DND-41 (cell line): ENCODE data around the gene MED12L.
A peak's percentile ranks its signal among the peaks of the same experiment; 100 is the strongest.

Experiments used
- ATAC-seq: fragments of 200-7000 bp; cut with Tn5 transposase; 3 replicates; pipeline ENCODE4 v1.9.1; 2021; ENCODE audit warnings: low read depth; ENCODE audit not compliant: insufficient read depth
- DNase-seq: peaks from one replicate; pipeline ENCODE4 v3.0.0-alpha.2; 2020
- H2AFZ ChIP-seq: 2 replicates; pipeline ENCODE4 v1.6.0; 2012; ENCODE audit warnings: low read depth, low read length
- H3K27ac ChIP-seq: 2 replicates; pipeline ENCODE4 v1.5.1; 2012; ENCODE audit warnings: low read length, inconsistent platforms
- H3K27me3 ChIP-seq: fragments of 200-600 bp; sonication (generic); 2 replicates; pipeline ENCODE4 v1.6.0; 2012; ENCODE audit warnings: low read length, mild to moderate bottlenecking, inconsistent platforms; ENCODE audit not compliant: insufficient read depth, poor library complexity
- H3K36me3 ChIP-seq: 2 replicates; pipeline ENCODE4 v1.5.1; 2012; ENCODE audit warnings: low read length, inconsistent platforms; ENCODE audit not compliant: insufficient read depth
- H3K4me1 ChIP-seq: 2 replicates; pipeline ENCODE4 v1.5.1; 2012; ENCODE audit warnings: mild to moderate bottlenecking, low read length; ENCODE audit not compliant: insufficient read depth
- H3K4me2 ChIP-seq: 2 replicates; pipeline ENCODE4 v1.6.0; 2012; ENCODE audit warnings: mild to moderate bottlenecking, moderate library complexity, low read length, inconsistent platforms; ENCODE audit not compliant: insufficient read depth
- H3K4me3 ChIP-seq, 2 experiments: fragments of 200-600 bp in 1 of 2; shearing (Covaris generic) in 1 of 2; 2 replicates each; pipeline ENCODE4 v1.5.1; 2012 to 2016; ENCODE audit warnings: inconsistent platforms in 2 of 2, low read length in 2 of 2, mild to moderate bottlenecking in 2 of 2, low read depth in 1 of 2, moderate library complexity in 1 of 2
- H3K79me2 ChIP-seq: 2 replicates; pipeline ENCODE4 v1.6.0; 2012; ENCODE audit warnings: low read length, inconsistent platforms; ENCODE audit not compliant: insufficient read depth
- H3K9ac ChIP-seq: 2 replicates; pipeline ENCODE4 v1.6.0; 2012; ENCODE audit warnings: low read depth, mild to moderate bottlenecking, inconsistent platforms, low read length, moderate library complexity
- H3K9me3 ChIP-seq: 2 replicates; pipeline ENCODE4 v1.5.1; 2012; ENCODE audit warnings: low read length, moderate library complexity, mild to moderate bottlenecking, inconsistent platforms; ENCODE audit not compliant: insufficient read depth, severe bottlenecking
- H4K20me1 ChIP-seq: 2 replicates; pipeline ENCODE4 v1.6.0; 2012; ENCODE audit warnings: low read length; ENCODE audit not compliant: insufficient read depth
- CTCF ChIP-seq: IDR thresholded peaks from 2 replicates; pipeline ENCODE4 v1.5.1; 2012; ENCODE audit warnings: borderline replicate concordance, low read length, moderate library complexity, mild to moderate bottlenecking; ENCODE audit not compliant: poor library complexity, severe bottlenecking; ENCODE audit errors: extremely low read depth
- EZH2 ChIP-seq: IDR thresholded peaks from 3 replicates; pipeline ENCODE4 v1.6.1; 2012; ENCODE audit warnings: borderline replicate concordance, low read depth, mild to moderate bottlenecking, moderate library complexity, low read length, inconsistent platforms; ENCODE audit not compliant: severe bottlenecking

The MED12L gene

GRCh38 chr3:151146071-151146730 lies 60.7 kb downstream of the MED12L start:
- H3K27ac ChIP-seq: peak overlapping the region; percentile 42; the same call in 1 of the 2 replicates
- H3K9me3 ChIP-seq: no peaks in the 10 kb centered on the region
- H4K20me1 ChIP-seq: no peaks in the 10 kb centered on the region
- no peaks in the 10 kb centered on the region for H3K27me3 ChIP-seq
- H3K9ac ChIP-seq: no peak overlapping the region
- no peaks in the 10 kb centered on the region for H3K36me3 ChIP-seq
- H3K4me3 ChIP-seq: no peak overlapping the region
- peak overlapping the region; percentile 70 for H2AFZ ChIP-seq
- DNase-seq: peak; percentile 74
- ATAC-seq: peak; percentile 97
- TF ChIP-seq EZH2: no peak
- TF ChIP-seq CTCF: peak; percentile 95
- peak overlapping the region; percentile 31; the same call in 1 of the 2 replicates for H3K4me2 ChIP-seq
- no peaks in the 10 kb centered on the region for H3K79me2 ChIP-seq
- H3K4me1 ChIP-seq: peaks cover 11% of the 10 kb centered on the region

- H3K36me3 ChIP-seq: no peaks in the 10 kb centered on the region
- H3K4me3 ChIP-seq: no peak overlapping the region
- H3K9me3 ChIP-seq: no peaks in the 10 kb centered on the region
- no peaks in the 10 kb centered on the region for H3K27me3 ChIP-seq
- H3K4me2 ChIP-seq: no peak overlapping the region
- no peak for ATAC-seq
- H4K20me1 ChIP-seq: no peaks in the 10 kb centered on the region
- TF ChIP-seq CTCF: no peak
- TF ChIP-seq EZH2: no peak
- H3K79me2 ChIP-seq: no peaks in the 10 kb centered on the region
- no peak overlapping the region for H3K27ac ChIP-seq
- DNase-seq: no peak
- peaks cover 11% of the 10 kb centered on the region for H3K4me1 ChIP-seq
- no peak overlapping the region for H3K9ac ChIP-seq
- H2AFZ ChIP-seq: no peak overlapping the region
These were observed 61.2 kb downstream of the MED12L start for GRCh38 chr3:151146731-151147091.

GRCh38 chr3:151147299-151147698 lies 61.8 kb downstream of the MED12L start:
- no peak for TF ChIP-seq EZH2
- no peak for TF ChIP-seq CTCF
- H3K27ac ChIP-seq: no peak overlapping the region

More at GRCh38 chr3:151147299-151147698, 61.8 kb downstream of the MED12L start:
- no peak overlapping the region for H3K4me2 ChIP-seq
- ATAC-seq (no peak), DNase-seq (no peak)
- no peak overlapping the region for H2AFZ ChIP-seq
- no peak overlapping the region for H3K9ac ChIP-seq
- H4K20me1 ChIP-seq: no peaks in the 10 kb centered on the region
- no peak overlapping the region for H3K4me3 ChIP-seq
- no peaks in the 10 kb centered on the region for H3K9me3 ChIP-seq
- H3K4me1 ChIP-seq: peaks cover 11% of the 10 kb centered on the region
- H3K79me2 ChIP-seq: no peaks in the 10 kb centered on the region
- no peaks in the 10 kb centered on the region for H3K36me3 ChIP-seq
- no peaks in the 10 kb centered on the region for H3K27me3 ChIP-seq
